GM11168 (cell line): ENCODE results near the gene UBE2H.
"Not testable (repeated sequence)": the region's sequence is repeated elsewhere in the genome, so short reads cannot be mapped to it uniquely, and the experiment has no call there.

Experiments
- in situ Hi-C: fragments of 300-500 bp; cut with MboI; formaldehyde crosslinking; loops from one replicate; pipeline ENCODE4 v1.12.0; 2022; ENCODE audit warnings: low sequenced_read_pairs; ENCODE audit not compliant: unreplicated experiment

Gene UBE2H

GRCh38 chr7:129853661-129854268 lies 99.0 kb downstream of the UBE2H start:
- in situ Hi-C loops: no loop called here

- in situ Hi-C loops: no loop called here
Measured at GRCh38 chr7:129851809-129852208, 101.0 kb downstream of the UBE2H start.

DNA sequence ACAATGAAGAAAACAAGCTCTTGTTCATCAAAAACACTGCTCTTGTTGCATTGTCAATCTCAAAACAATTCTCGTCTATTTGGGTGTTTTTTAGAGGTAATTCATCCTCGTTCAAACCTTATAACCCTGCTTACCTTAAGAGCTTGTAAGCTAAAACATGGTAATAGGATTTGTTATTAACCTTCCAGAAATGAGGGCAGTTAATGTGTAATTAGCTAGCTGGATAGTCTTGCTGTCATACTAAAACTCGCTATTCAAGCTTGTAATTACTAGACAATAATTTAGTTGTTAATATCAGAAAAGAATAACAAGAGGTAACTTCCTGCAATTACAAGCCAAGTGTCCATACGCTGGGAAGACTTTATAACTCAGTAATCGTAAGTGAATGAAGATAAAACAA lies 101.6 kb downstream of the UBE2H start:
- in situ Hi-C loops: no loop called here

DNA sequence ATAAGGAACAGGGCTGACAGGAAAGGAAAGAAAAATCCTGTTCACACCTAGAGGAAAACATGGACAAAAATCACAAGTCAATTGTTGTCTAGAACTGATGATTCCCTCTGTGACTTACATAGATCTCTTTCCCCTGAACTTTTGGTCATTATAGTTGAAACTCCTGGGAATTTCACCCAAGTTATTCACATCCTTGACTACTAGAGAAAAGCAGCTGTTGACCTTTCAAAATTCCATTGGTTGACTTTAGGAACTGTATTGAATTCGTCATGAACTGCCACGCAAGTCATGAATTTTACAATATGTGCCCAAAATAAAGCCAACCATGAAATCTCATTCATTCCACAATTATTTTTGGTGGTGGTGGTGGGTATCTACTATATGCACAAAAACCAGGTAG lies 104.3 kb downstream of the UBE2H start:
- in situ Hi-C loops: loop anchor here (10.0 kb wide), 1 partner anchor 166 kb away; no protein-coding TSS in a partner anchor

DNA sequence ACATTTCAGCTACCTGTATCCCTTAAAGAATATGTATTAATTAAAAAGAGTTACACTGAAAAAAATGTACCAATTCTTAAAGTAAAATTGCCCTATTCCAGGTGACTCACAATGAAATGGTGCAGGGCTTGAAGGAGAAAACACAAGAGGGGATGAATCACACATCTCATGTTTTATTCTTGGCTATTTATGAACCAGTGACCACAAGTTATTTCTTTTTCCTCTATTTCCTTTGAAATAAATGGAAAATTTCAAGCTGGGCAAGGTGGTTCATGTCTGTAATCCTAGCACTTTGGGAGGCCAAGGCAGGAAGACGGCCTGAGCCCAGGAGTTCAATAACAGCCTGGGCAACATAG lies 106.8 kb downstream of the UBE2H start:
- in situ Hi-C loops: loop anchor here (10.0 kb wide), 1 partner anchor 169 kb away; no protein-coding TSS in a partner anchor

GRCh38 chr7:129845178-129845971 lies 107.4 kb downstream of the UBE2H start:
- in situ Hi-C loops: loop anchor here (10.0 kb wide), 1 partner anchor 169 kb away; no protein-coding TSS in a partner anchor

- in situ Hi-C loops: loop anchor here (10.0 kb wide), 1 partner anchor 171 kb away; no protein-coding TSS in a partner anchor
Measured at GRCh38 chr7:129843978-129844840, 108.6 kb downstream of the UBE2H start.

- in situ Hi-C loops: loop anchor here (10.0 kb wide), 1 partner anchor 171 kb away; no protein-coding TSS in a partner anchor
Measured at GRCh38 chr7:129843365-129843898, 109.3 kb downstream of the UBE2H start.

GRCh38 chr7:129841465-129841864 lies 111.3 kb downstream of the UBE2H start:
- in situ Hi-C loops: loop anchor here (10.0 kb wide), 1 partner anchor 173 kb away; no protein-coding TSS in a partner anchor

DNA sequence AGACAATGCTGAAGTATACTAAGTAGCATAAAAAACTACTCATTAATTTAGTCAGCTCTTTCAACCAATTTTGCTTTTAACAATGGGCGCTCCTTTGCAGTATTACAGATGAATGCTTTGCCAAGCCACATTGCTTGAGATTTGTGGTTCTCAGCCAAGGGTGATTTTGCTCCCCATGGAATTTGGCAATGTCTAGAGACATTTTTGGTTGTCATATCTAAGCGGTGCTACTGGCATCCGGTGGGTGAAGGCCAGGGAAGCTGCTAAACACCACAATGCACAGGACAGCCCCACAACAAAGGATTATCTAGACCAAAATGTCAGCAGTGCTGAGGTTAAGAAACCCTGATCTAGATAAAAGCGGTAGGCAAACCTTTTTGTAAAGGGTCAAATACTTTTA lies 112.0 kb downstream of the UBE2H start:
- in situ Hi-C loops: loop anchor here (10.0 kb wide), 1 partner anchor 174 kb away; no protein-coding TSS in a partner anchor

DNA sequence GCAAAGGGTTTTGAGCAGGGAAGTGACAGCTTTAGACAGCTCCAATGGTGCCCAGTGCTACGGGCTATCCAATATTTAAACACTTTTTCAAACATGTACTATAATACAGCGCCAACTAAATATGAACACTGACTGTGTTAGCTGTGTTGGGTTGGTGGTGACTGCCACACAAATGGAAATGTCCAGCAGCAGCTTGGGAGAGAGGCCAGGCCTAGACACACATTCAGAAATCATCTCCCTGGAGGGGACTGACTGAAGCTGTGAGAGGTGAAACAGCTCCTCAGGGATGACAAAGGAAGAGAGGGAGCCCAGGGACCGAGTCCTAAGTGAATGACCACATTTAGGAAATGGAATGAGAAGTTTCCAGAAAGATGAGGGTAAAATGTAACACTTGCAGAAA lies 115.8 kb downstream of the UBE2H start:
- in situ Hi-C loops: no loop called here

GRCh38 chr7:129835569-129835968 lies 117.2 kb downstream of the UBE2H start:
- in situ Hi-C loops: no loop called here

GRCh38 chr7:129833353-129833752 lies 119.4 kb downstream of the UBE2H start:
- in situ Hi-C loops: not testable (repeated sequence)

- in situ Hi-C loops: no loop called here
Measured at GRCh38 chr7:129832701-129833227, 120.0 kb downstream of the UBE2H start.

DNA sequence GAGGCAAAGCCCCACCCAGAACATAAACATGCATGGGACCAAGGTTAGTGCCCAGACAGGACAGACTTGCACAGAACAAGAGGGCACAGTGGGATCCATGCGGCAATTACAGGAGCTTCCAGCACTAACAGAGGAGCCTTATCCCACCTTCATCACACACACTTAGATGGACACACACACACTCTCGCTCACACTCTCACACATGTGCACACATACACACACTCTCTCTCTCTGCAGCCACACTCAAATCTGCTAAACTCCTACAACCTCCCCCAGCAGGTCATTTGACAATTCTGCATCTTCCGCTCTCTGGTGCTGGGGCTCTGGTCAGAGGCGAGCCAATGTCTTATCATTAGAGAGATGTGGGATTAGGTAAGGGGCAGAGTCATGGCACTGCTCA lies 120.5 kb downstream of the UBE2H start:
- in situ Hi-C loops: no loop called here

- in situ Hi-C loops: no loop called here
Measured at GRCh38 chr7:129831424-129832058, 121.2 kb downstream of the UBE2H start.

DNA sequence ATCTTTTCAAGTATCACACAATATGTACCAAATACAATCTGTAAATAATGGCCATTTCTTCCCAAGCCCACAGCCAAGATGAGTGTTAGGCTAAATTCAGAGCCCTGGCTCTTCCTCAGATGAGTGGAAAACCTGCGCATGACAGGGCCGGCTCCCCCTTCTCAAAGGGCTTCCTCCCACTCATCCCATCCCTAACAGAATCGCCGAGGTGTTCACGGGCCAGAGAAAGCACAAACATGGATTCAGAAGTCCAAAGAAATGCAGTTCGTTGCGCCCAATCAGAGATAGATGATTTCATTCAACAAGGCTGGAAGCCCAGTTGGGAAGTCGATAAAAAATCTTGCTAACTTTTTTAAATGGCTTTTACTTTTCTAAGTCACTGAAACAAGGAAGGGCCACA lies 121.8 kb downstream of the UBE2H start:
- in situ Hi-C loops: no loop called here

DNA sequence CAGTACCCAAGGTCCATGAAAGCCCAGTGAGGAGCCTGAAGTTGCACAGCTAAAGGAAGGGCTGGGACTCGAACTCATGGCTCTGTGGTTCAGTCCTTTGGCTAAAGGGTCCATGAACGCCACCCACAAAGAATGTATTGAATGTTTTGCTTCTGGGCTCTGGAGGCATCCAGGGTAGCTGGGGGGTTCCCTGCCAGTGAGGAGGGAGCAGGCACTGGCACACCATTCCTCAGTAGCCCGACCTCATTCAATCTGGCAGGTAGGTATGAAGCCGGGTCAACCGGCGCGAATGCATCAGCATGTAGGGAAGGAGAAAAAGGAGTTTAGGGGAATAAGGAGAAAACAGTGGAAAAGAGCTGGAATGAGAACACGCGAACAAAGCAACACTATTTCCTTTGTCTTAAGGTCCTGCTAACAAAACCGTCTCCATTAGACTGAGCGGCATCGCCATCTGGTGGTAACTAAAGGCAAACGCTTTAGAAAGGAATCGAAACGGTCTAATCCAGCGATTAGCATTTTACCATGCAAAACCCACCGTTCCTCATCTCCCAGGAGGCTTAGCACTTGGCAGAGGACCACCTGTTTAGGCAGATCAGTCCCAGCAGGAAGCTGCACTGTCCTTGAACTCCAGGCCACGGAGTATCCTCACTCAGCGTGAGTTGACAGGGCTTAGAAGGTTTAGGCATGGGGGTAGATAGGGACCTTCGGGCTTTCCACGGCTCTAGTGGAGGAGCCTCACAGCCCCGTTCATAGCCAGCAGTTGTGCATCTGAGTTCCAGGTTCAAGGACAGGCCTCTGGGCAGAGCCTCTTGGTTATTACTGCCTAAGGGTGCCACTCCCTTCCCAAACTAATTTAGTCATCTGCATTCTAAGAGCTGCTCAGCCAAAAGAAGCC lies 122.8 kb downstream of the UBE2H start:
- in situ Hi-C loops: loop anchor here (10.0 kb wide), 1 partner anchor 165 kb away; no protein-coding TSS in a partner anchor
